H9 (cell line): ENCODE data around the gene CHST14. TPM values are rescaled to one million over a fixed set of nuclear protein-coding genes. Genes with fewer than 3 reads are reported as not detected.

Experiments
- DNase-seq: peaks from one replicate; pipeline ENCODE4 v3.0.0-alpha.2; 2017
- H2AFZ ChIP-seq: one replicate; pipeline ENCODE4 v1.6.1; 2013; ENCODE audit warnings: mild to moderate bottlenecking, low read length, control low read depth, moderate library complexity
- H2AK5ac ChIP-seq: 2 replicates; pipeline ENCODE4 v1.6.1; 2013; ENCODE audit warnings: low read length, control low read depth, mixed read lengths; ENCODE audit not compliant: insufficient read length
- H2BK120ac ChIP-seq: one replicate; pipeline ENCODE4 v1.6.1; 2013; ENCODE audit warnings: low read depth, mild to moderate bottlenecking, low read length, control low read depth, inconsistent platforms; ENCODE audit not compliant: poor library complexity, severe bottlenecking
- H2BK12ac ChIP-seq: 2 replicates; pipeline ENCODE4 v1.6.1; 2013; ENCODE audit warnings: low read length, control low read depth, mixed read lengths, low read depth; ENCODE audit not compliant: insufficient read length
- H2BK15ac ChIP-seq: 2 replicates; pipeline ENCODE4 v1.6.1; 2013; ENCODE audit warnings: low read depth, low read length, control low read depth
- H2BK20ac ChIP-seq: one replicate; pipeline ENCODE4 v1.6.1; 2013; ENCODE audit warnings: low read depth, mild to moderate bottlenecking, low read length, control low read depth, inconsistent platforms; ENCODE audit not compliant: poor library complexity, severe bottlenecking
- H2BK5ac ChIP-seq: 2 replicates; pipeline ENCODE4 v1.6.1; 2013; ENCODE audit warnings: low read length, control low read depth, mixed read lengths; ENCODE audit not compliant: insufficient read length
- H3K14ac ChIP-seq: 2 replicates; pipeline ENCODE4 v1.6.1; 2013; ENCODE audit warnings: low read length, control low read depth; ENCODE audit not compliant: insufficient read depth
- H3K18ac ChIP-seq: 2 replicates; pipeline ENCODE4 v1.6.1; 2013; ENCODE audit warnings: low read depth, mild to moderate bottlenecking, mixed read lengths, low read length, control low read depth; ENCODE audit not compliant: insufficient read length
- H3K23ac ChIP-seq: 2 replicates; pipeline ENCODE4 v1.6.1; 2013; ENCODE audit warnings: low read length, control low read depth, mixed read lengths, low read depth; ENCODE audit not compliant: insufficient read length
- H3K23me2 ChIP-seq: 2 replicates; pipeline ENCODE4 v1.6.1; 2013; ENCODE audit warnings: low read depth, mild to moderate bottlenecking, mixed read lengths, low read length, control low read depth; ENCODE audit not compliant: insufficient read length, poor library complexity, severe bottlenecking
- H3K27ac ChIP-seq: 2 replicates; pipeline ENCODE4 v1.5.1; 2013; ENCODE audit warnings: low read length, control low read depth, mixed read lengths, low read depth; ENCODE audit not compliant: insufficient read length
- H3K27me3 ChIP-seq: 2 replicates; pipeline ENCODE4 v1.6.1; 2013; ENCODE audit warnings: low read length, control low read depth, inconsistent platforms; ENCODE audit not compliant: insufficient read depth
- H3K4ac ChIP-seq: 2 replicates; pipeline ENCODE4 v1.6.1; 2013; ENCODE audit warnings: low read depth, mild to moderate bottlenecking, control low read depth, inconsistent platforms, low read length, moderate library complexity
- H3K4me1 ChIP-seq: 2 replicates; pipeline ENCODE4 v1.6.1; 2013; ENCODE audit warnings: low read length, control low read depth, inconsistent platforms; ENCODE audit not compliant: insufficient read depth
- H3K4me2 ChIP-seq: 2 replicates; pipeline ENCODE4 v1.6.1; 2013; ENCODE audit warnings: low read length, control low read depth, mixed read lengths; ENCODE audit not compliant: insufficient read length, insufficient read depth
- H3K56ac ChIP-seq: 2 replicates; pipeline ENCODE4 v1.6.1; 2013; ENCODE audit warnings: low read depth, mild to moderate bottlenecking, mixed read lengths, low read length, control low read depth; ENCODE audit not compliant: insufficient read length
- H3K79me1 ChIP-seq: 2 replicates; pipeline ENCODE4 v1.6.1; 2013; ENCODE audit warnings: low read depth, mild to moderate bottlenecking, moderate library complexity, low read length, control low read depth, inconsistent platforms; ENCODE audit not compliant: insufficient read depth, poor library complexity, severe bottlenecking
- H3K79me2 ChIP-seq: 2 replicates; pipeline ENCODE4 v1.6.1; 2013; ENCODE audit warnings: low read length, control low read depth, inconsistent platforms; ENCODE audit not compliant: insufficient read depth
- H3K9ac ChIP-seq: 2 replicates; pipeline ENCODE4 v1.6.1; 2013; ENCODE audit warnings: low read length, control low read depth, mixed read lengths; ENCODE audit not compliant: insufficient read length; ENCODE audit errors: extremely low read depth
- H3K9me3 ChIP-seq: one replicate; pipeline ENCODE4 v1.6.1; 2013; ENCODE audit warnings: low read depth, low read length, inconsistent platforms; ENCODE audit not compliant: control insufficient read depth
- H3T11ph ChIP-seq: one replicate; pipeline ENCODE4 v1.6.1; 2013; ENCODE audit warnings: mild to moderate bottlenecking, low read length, control low read depth, inconsistent platforms
- H4K20me1 ChIP-seq: one replicate; pipeline ENCODE4 v1.6.1; 2013; ENCODE audit not compliant: control insufficient read depth, insufficient read length, insufficient read depth
- H4K5ac ChIP-seq: 2 replicates; pipeline ENCODE4 v1.6.1; 2013; ENCODE audit warnings: low read depth, mild to moderate bottlenecking, mixed read lengths, low read length, control low read depth; ENCODE audit not compliant: insufficient read length
- H4K8ac ChIP-seq: replicated peaks from 2 replicates; pipeline ENCODE4 v1.6.1; 2013; ENCODE audit warnings: low read length, control low read depth, mixed read lengths, low read depth; ENCODE audit not compliant: insufficient read length
- H4K91ac ChIP-seq: 2 replicates; pipeline ENCODE4 v1.6.1; 2013; ENCODE audit warnings: low read depth, mild to moderate bottlenecking, moderate library complexity, mixed read lengths, low read length, control low read depth; ENCODE audit not compliant: insufficient read length
- H3K27ac Mint-ChIP-seq, 3 experiments: 2 replicates in 2 of 3; 3 replicates in 1 of 3; pipeline ENCODE4 v1.8.0; 2020 to 2021; ENCODE audit warnings: mixed read lengths in 3 of 3, mild to moderate bottlenecking in 1 of 3, moderate library complexity in 1 of 3
- H3K27me3 Mint-ChIP-seq: 2 replicates; pipeline ENCODE4 v1.8.0; 2021; ENCODE audit warnings: low read depth, mild to moderate bottlenecking, moderate library complexity, mixed read lengths
- H3K36me3 Mint-ChIP-seq, 3 experiments: 2 replicates in 2 of 3; 3 replicates in 1 of 3; pipeline ENCODE4 v1.8.0; 2020 to 2021; ENCODE audit warnings: low read depth in 3 of 3, mixed read lengths in 3 of 3; ENCODE audit not compliant: insufficient read depth in 1 of 3
- H3K4me1 Mint-ChIP-seq, 2 experiments: 2 replicates each; pipeline ENCODE4 v1.8.0; 2020; ENCODE audit warnings: mixed read lengths in 2 of 2
- H3K4me3 Mint-ChIP-seq, 2 experiments: 2 replicates in 1 of 2; 3 replicates in 1 of 2; pipeline ENCODE4 v1.8.0; 2020 to 2021; ENCODE audit warnings: mild to moderate bottlenecking in 2 of 2, mixed read lengths in 2 of 2, moderate library complexity in 1 of 2
- H3K9me3 Mint-ChIP-seq, 2 experiments: 2 replicates in 1 of 2; 3 replicates in 1 of 2; pipeline ENCODE4 v1.8.0; 2020; ENCODE audit warnings: mild to moderate bottlenecking in 2 of 2, mixed read lengths in 2 of 2, moderate library complexity in 1 of 2
- CTCF ChIP-seq: fragments of 200-600 bp; sonication (generic); conservative IDR thresholded peaks from 3 replicates; pipeline ENCODE4 v1.8.0; 2021; ENCODE audit warnings: antibody characterized with exemption, mild to moderate bottlenecking
- WGBS: extraction: QIAGEN DNeasy Blood & Tissue Kit; methylation state at CpG from one replicate; pipeline ENCODE4 v1.1.7; 2013; ENCODE audit warnings: missing lambda C conversion rate, low lambda C conversion rate, mixed read lengths; ENCODE audit not compliant: insufficient read length; ENCODE audit errors: extremely low coverage; 5-methylcytosine and 5-hydroxymethylcytosine counted together
- total RNA-seq: library from RNA; stranded (reverse); gene quantifications from 2 replicates; pipeline ENCODE4 v1.2.1, GENCODE V29; 2021

Gene CHST14
- total RNA-seq, 1 experiment from 2014 or later: 25.7 TPM

DNA sequence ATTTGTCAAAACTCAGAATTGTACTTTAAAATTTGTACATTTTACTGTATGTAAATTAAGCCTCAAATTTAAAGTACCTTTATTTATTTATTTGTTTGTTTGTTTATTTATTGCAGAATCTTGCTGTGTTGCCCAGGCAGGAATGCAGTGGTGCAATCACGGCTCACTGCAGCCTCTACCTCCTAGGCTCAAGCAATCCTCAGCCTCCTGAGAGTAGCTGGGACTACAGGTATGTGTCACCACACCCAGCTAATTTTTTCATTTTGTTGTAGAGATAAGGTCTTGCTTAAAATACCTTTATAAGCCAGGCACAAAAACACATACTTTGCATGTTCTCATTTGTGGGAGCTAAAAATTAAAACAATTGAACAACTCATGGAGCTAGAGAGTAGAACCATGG, 37.4 kb downstream of the CHST14 start:
- H3K9me3 ChIP-seq: no peaks in the 10 kb centered on the region
- no CpG with 5 or more reads among the region's 1 CpG for WGBS
- Mint-ChIP-seq H3K4me3 (no peak overlapping the region), H3K4me1 (peaks cover 18 to 22% of the 10 kb centered on the region in 2 experiments), H3K9me3 (no peaks in the 10 kb centered on the region; a peak in 1 of 5 replicates), H3K27me3 (peaks cover 70% of the 10 kb centered on the region), H3K27ac (no peak overlapping the region), H3K36me3 (no peaks in the 10 kb centered on the region)
- H4K20me1 ChIP-seq: no peaks in the 10 kb centered on the region
- no peak overlapping the region for H3K18ac ChIP-seq
- peaks cover 7% of the 10 kb centered on the region for H3K23me2 ChIP-seq
- no peak overlapping the region for H2BK120ac ChIP-seq
- peaks cover 12% of the 10 kb centered on the region; the same call in 1 of the 2 replicates for H3K27me3 ChIP-seq
- no peak overlapping the region for H4K91ac ChIP-seq
- H2BK5ac ChIP-seq: no peak overlapping the region
- no peak for TF ChIP-seq CTCF
- no peak overlapping the region for H4K8ac ChIP-seq
- no peak overlapping the region for H2AFZ ChIP-seq
- no peak overlapping the region for H3K4me2 ChIP-seq
- no peak overlapping the region for H2AK5ac ChIP-seq
- H3K4ac ChIP-seq: no peak overlapping the region
- no peak overlapping the region for H3K23ac ChIP-seq
- no peaks in the 10 kb centered on the region for H3K79me2 ChIP-seq
- no peak overlapping the region for H2BK15ac ChIP-seq
- H2BK12ac ChIP-seq: no peak overlapping the region
- no peak overlapping the region for H3K14ac ChIP-seq
- no peaks in the 10 kb centered on the region for H3K4me1 ChIP-seq
- no peak overlapping the region for H3T11ph ChIP-seq
- H3K27ac ChIP-seq: no peak overlapping the region
- no peak for DNase-seq
- H3K79me1 ChIP-seq: no peaks in the 10 kb centered on the region
- H4K5ac ChIP-seq: no peak overlapping the region
- H2BK20ac ChIP-seq: no peak overlapping the region
- H3K9ac ChIP-seq: no peak overlapping the region
- no peak overlapping the region for H3K56ac ChIP-seq
